Measurements from ENCODE around the gene CASZ1. TPM values are rescaled to one million over a fixed set of nuclear protein-coding genes. Genes with fewer than 3 reads are reported as not detected.
A peak's percentile ranks its signal among the peaks of the same experiment; 100 is the strongest.

CASZ1 gene
- total and polyA plus RNA-seq, 8 donors: 6.0 to 166 (median 39.8) TPM

DNA sequence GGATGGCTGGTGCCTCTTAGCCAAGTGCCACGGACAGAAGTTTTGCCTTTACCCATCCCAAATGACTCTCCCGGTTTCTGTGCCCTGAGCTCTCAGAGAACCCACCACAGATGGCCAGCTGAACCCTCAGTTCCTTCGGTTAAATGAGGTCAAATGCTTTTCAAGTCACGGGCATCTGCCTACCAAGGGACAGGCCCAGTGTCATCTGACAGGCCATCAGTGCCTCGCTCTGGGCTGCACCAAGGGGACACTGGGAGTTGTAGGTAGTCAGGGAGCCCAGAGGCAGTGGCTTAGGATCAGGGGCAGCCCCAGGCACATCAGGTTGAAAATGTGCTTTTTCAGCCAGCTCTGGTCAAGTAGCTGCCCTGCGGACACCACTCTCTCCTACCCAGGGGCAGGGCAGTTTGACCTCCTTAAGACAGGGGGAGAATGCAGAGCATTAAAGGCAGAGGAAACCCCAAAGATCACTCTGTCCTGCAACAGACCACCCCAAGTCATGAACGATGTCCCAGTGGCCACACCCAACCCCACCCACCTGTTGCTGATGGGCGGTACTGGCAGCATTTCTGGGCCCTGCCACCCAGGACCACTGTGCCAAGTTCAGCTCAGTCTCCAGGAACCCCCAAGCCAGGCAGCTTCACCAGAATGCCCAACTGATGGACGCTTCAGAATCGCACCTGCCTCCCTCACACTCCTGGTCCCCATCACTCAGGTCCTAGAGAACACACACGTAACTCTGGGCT is 60.7 kb downstream of the CASZ1 start:
- 10 to 53% (median 42%) methylated on average over 3 to 11 of the region's 11 CpGs for WGBS, 5 donors
- no peak for TF ChIP-seq POLR2AphosphoS5 (IDR thresholded peaks at IDR 0.05)
- Histone ChIP-seq H3K4me3 (no peak overlapping the region), H3K27ac (peak overlapping the region; percentile 54 to 90 (median 87)), H3K36me3 (no peaks in the 10 kb centered on the region), H3K4me1 (peaks cover 44 to 81% (median 60%) of the 10 kb centered on the region in 4 donors), H3K27me3 (no peaks in the 10 kb centered on the region), H3K9me3 (no peaks in the 10 kb centered on the region)
- intact Hi-C loops (cut with DNase I; ENCODE audit: low total_unique reads): no loop called here
- DNase-seq: no peak

DNA sequence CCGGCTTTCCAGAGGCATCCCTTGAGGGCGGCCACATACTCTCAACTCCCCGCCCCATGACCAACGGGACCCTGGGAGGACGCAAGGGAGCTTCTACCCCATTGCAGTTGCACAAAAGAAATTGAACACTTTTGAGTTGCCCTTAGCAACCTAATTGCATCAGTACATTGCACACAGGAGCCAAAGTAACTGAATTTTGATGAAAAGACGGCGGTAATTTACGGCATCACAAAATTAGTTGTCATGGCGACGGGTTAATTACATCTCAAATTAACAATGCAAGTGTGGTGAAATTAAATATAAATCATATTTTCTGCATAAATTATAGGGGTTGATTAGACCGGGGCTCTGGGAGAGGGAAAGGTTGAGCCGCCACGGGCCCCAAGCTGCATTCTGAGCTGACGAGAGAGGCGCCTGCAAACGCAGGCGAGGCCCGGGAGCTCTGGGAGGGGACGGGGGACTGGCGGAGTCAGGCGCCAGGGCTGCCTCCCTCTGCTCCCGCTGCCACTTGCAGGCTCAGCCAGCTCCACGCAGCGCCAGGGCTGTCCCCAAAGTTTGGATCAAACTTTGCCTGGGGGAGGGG is 61.4 kb downstream of the CASZ1 start:
- intact Hi-C loops (cut with DNase I; ENCODE audit: low total_unique reads): no loop called here
- no peaks in the 10 kb centered on the region for H3K9me3 ChIP-seq
- no peak for TF ChIP-seq POLR2A (IDR thresholded peaks at IDR 0.05)
- no peak for TF ChIP-seq EP300 (IDR thresholded peaks at IDR 0.05)
- TF ChIP-seq, protein P1, sequence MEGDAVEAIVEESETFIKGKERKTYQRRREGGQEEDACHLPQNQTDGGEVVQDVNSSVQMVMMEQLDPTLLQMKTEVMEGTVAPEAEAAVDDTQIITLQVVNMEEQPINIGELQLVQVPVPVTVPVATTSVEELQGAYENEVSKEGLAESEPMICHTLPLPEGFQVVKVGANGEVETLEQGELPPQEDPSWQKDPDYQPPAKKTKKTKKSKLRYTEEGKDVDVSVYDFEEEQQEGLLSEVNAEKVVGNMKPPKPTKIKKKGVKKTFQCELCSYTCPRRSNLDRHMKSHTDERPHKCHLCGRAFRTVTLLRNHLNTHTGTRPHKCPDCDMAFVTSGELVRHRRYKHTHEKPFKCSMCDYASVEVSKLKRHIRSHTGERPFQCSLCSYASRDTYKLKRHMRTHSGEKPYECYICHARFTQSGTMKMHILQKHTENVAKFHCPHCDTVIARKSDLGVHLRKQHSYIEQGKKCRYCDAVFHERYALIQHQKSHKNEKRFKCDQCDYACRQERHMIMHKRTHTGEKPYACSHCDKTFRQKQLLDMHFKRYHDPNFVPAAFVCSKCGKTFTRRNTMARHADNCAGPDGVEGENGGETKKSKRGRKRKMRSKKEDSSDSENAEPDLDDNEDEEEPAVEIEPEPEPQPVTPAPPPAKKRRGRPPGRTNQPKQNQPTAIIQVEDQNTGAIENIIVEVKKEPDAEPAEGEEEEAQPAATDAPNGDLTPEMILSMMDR (IDR thresholded peaks at IDR 0.05): no peak
- TF ChIP-seq POLR2AphosphoS5 (IDR thresholded peaks at IDR 0.05): no peak
- DNase-seq: peak in 1 of 2 donors; percentile 72
- no peak overlapping the region for H3K4me3 ChIP-seq
- 42 to 54% (median 50%) methylated on average over 21 to 24 of the region's 24 CpGs for WGBS, 5 donors
- H3K27ac ChIP-seq: peak overlapping the region; percentile 54 to 90 (median 87)
- H3K36me3 ChIP-seq: no peaks in the 10 kb centered on the region
- peaks cover 44 to 78% (median 55%) of the 10 kb centered on the region in 4 donors for H3K4me1 ChIP-seq
- H3K27me3 ChIP-seq: no peaks in the 10 kb centered on the region

DNA sequence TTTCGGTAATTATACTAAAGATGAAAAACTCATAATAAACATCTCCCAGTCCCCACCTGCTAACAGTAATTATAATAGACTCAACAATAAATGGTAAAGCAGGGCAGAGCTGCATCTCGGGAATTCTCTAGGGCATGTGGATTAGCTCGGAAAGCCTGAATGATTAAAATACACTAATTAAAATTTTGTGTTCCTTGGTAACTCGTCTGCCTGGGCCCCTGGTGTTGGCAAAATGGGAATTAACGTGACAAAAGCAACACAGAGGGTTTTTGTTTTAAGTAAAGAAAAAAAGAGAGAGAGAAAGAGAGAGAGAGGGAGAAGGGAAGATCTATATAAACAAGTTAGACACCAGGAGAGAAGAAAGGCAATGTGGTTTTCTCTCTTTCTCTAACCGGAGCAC is 62.1 kb downstream of the CASZ1 start:
- WGBS, 5 donors: 69 to 72% (median 70%) methylated on average over 6 of the region's 6 CpGs
- Histone ChIP-seq H3K4me3 (no peak overlapping the region), H3K9me3 (no peaks in the 10 kb centered on the region), H3K36me3 (no peaks in the 10 kb centered on the region), H3K27ac (peak overlapping the region in 2 of 5 donors; percentile 53 to 89), H3K27me3 (no peaks in the 10 kb centered on the region), H3K4me1 (peaks cover 43 to 72% (median 50%) of the 10 kb centered on the region in 4 donors)
- intact Hi-C loops (cut with DNase I; ENCODE audit: low total_unique reads): no loop called here
- TF ChIP-seq, protein P1 (IDR thresholded peaks at IDR 0.05): no peak
- TF ChIP-seq EP300 (IDR thresholded peaks at IDR 0.05): no peak
- TF ChIP-seq POLR2A (IDR thresholded peaks at IDR 0.05): no peak
- TF ChIP-seq POLR2AphosphoS5 (IDR thresholded peaks at IDR 0.05): no peak
- DNase-seq: no peak

DNA sequence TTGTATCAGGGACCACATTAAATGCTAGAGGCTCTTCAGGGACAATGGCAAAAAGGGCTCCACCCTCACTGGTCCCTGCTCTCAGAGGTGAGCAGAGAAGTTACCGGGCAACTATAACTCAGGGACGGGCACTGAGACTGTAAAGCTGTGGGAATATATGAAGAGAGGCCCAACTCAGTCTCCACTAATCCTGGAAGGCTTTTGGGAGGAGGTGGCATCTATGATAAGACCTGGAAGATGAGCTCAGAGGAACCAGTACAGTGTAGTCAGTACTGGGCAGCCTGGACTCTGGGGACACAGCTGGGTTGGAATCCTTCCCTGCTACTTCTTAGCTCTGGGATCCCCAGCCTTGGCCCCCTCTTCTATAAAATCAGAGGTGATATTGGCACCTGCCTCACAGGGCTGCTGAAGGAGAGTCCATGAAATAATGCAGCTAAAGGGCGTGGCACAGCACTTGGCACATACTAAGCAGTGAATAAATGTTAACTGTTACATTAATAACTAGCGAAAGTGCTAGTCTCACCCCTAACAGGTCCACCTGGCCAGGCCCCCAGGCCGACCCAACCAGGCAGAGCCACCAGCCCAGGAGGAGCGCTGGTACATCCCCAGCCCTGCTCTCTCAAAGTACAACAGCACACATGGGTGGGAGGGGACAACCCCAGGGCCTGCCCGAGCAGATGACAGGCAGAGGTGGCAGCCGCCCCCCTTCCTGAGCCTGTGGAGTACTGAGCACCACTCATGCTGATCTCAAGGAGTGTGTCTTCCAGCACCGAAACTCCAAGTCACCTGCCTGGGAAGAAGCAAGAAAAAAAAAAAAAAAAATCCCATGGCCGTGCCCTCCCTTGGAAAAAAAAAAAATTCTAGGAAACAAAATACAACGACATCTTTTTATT is 62.7 kb downstream of the CASZ1 start:
- Histone ChIP-seq H3K27ac (peak overlapping the region in 3 of 5 donors; percentile 9 to 89 (median 53)), H3K27me3 (no peaks in the 10 kb centered on the region), H3K4me1 (peaks cover 37 to 67% (median 44%) of the 10 kb centered on the region in 4 donors), H3K9me3 (no peaks in the 10 kb centered on the region), H3K4me3 (no peak overlapping the region), H3K36me3 (no peaks in the 10 kb centered on the region)
- no peak for DNase-seq
- intact Hi-C loops (cut with DNase I; ENCODE audit: low total_unique reads): no loop called here
- TF ChIP-seq EP300 (IDR thresholded peaks at IDR 0.05) (no peak), POLR2A (IDR thresholded peaks at IDR 0.05) (no peak), POLR2AphosphoS5 (IDR thresholded peaks at IDR 0.05) (no peak)
- TF ChIP-seq, protein P1 (IDR thresholded peaks at IDR 0.05): no peak
- WGBS, 5 donors: 39 to 57% (median 52%) methylated on average over 10 to 11 of the region's 11 CpGs

All from stomach (tissue), 9 donors.